Ishikawa (cell line): Measurements from ENCODE around the gene RNF220.
A peak's percentile ranks its signal among the peaks of the same experiment; 100 is the strongest.

Experiments used
- CEBPB ChIP-seq: IDR thresholded peaks from 2 replicates; pipeline ENCODE4 v1.6.1; 2012
- CREB1 ChIP-seq: IDR thresholded peaks from 2 replicates; pipeline ENCODE4 v1.6.1; 2012; ENCODE audit warnings: low read depth
- EGR1 ChIP-seq: IDR thresholded peaks from 2 replicates; pipeline ENCODE4 v1.6.1; 2012
- EP300 ChIP-seq: IDR thresholded peaks from 2 replicates; pipeline ENCODE4 v1.6.1; 2012; ENCODE audit warnings: borderline replicate concordance
- FOXM1 ChIP-seq: IDR thresholded peaks from 2 replicates; pipeline ENCODE4 v1.6.1; 2012; ENCODE audit warnings: low read depth, borderline replicate concordance
- NFIC ChIP-seq: IDR thresholded peaks from 2 replicates; pipeline ENCODE4 v1.6.1; 2012
- RAD21 ChIP-seq: IDR thresholded peaks from 2 replicates; pipeline ENCODE4 v1.6.1; 2012; ENCODE audit warnings: low read depth
- TAF1 ChIP-seq: IDR thresholded peaks from 2 replicates; pipeline ENCODE4 v1.6.1; 2012; ENCODE audit warnings: low read depth, mild to moderate bottlenecking
- TCF12 ChIP-seq: IDR thresholded peaks from 2 replicates; pipeline ENCODE4 v1.6.1; 2012; ENCODE audit warnings: low read depth
- TEAD4 ChIP-seq: IDR thresholded peaks from 2 replicates; pipeline ENCODE4 v1.6.1; 2012
- YY1 ChIP-seq: IDR thresholded peaks from 2 replicates; pipeline ENCODE4 v1.6.1; 2012; ENCODE audit warnings: low read depth
- ZBTB7A ChIP-seq: IDR thresholded peaks from 2 replicates; pipeline ENCODE4 v1.6.1; 2012; ENCODE audit warnings: low read depth
- TF ChIP-seq, protein P1 (sequence below): IDR thresholded peaks from 2 replicates; pipeline ENCODE4 v1.6.1; 2012; ENCODE audit warnings: low read depth, mild to moderate bottlenecking
- TF ChIP-seq, protein P2 (sequence below): IDR thresholded peaks from 2 replicates; pipeline ENCODE4 v1.6.1; 2012
- TF ChIP-seq, protein P3 (sequence below): IDR thresholded peaks from 2 replicates; pipeline ENCODE4 v1.6.1; 2012

RNF220 gene

DNA sequence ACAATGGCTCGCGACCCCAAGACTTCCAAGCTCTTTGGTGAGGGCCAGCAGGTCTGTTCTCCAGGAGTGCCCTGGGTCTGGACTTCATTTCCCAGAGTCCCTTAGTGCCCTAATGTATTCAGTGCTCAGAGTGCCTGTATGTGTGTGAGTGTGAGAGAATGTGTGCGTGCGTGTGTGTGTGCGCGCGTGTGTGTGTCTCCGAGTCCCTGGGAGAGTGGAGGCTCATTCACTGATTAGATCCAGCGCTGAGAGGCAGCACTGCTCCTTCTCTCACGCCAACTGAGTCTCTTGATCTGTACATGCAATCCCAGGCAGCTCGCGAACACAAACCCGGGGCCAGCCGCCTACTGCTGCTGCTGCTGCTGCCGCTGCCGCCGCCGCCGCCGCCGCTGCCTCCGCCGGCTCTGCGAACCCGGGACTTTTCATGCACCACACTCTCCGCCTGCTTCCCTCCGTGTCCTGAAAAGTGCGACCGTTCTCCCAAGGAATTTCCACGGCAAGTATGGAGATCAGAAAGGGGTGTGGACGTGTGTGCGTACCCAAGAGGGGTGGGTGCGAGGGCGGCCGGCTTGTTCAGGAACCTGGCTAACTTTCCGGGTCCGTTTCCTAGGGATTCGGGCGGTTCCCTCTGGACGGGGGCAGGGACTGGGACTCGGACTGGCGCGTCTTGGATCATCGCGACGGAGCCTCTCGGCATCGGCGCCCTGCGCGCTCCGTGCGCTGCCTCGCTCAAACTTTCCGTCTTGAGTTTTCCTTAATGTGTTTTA, at the start of gene RNF220:
Gene RNF220 (plus strand): TSS at position 225 of the 767 bp plus-strand sequence.
- TF ChIP-seq YY1 (no peak), EP300 (peak; percentile 23; the same call in 1 of the 2 replicates), RAD21 (peak; percentile 22; the same call in 1 of the 2 replicates), TCF12 (peak; percentile 38; the same call in 1 of the 2 replicates), FOXM1 (no peak), ZBTB7A (no peak)
- TF ChIP-seq, protein P1, sequence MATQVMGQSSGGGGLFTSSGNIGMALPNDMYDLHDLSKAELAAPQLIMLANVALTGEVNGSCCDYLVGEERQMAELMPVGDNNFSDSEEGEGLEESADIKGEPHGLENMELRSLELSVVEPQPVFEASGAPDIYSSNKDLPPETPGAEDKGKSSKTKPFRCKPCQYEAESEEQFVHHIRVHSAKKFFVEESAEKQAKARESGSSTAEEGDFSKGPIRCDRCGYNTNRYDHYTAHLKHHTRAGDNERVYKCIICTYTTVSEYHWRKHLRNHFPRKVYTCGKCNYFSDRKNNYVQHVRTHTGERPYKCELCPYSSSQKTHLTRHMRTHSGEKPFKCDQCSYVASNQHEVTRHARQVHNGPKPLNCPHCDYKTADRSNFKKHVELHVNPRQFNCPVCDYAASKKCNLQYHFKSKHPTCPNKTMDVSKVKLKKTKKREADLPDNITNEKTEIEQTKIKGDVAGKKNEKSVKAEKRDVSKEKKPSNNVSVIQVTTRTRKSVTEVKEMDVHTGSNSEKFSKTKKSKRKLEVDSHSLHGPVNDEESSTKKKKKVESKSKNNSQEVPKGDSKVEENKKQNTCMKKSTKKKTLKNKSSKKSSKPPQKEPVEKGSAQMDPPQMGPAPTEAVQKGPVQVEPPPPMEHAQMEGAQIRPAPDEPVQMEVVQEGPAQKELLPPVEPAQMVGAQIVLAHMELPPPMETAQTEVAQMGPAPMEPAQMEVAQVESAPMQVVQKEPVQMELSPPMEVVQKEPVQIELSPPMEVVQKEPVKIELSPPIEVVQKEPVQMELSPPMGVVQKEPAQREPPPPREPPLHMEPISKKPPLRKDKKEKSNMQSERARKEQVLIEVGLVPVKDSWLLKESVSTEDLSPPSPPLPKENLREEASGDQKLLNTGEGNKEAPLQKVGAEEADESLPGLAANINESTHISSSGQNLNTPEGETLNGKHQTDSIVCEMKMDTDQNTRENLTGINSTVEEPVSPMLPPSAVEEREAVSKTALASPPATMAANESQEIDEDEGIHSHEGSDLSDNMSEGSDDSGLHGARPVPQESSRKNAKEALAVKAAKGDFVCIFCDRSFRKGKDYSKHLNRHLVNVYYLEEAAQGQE: no peak
- TF ChIP-seq, protein P2, sequence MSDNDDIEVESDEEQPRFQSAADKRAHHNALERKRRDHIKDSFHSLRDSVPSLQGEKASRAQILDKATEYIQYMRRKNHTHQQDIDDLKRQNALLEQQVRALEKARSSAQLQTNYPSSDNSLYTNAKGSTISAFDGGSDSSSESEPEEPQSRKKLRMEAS: peak; percentile 28; the same call in 1 of the 2 replicates

DNA sequence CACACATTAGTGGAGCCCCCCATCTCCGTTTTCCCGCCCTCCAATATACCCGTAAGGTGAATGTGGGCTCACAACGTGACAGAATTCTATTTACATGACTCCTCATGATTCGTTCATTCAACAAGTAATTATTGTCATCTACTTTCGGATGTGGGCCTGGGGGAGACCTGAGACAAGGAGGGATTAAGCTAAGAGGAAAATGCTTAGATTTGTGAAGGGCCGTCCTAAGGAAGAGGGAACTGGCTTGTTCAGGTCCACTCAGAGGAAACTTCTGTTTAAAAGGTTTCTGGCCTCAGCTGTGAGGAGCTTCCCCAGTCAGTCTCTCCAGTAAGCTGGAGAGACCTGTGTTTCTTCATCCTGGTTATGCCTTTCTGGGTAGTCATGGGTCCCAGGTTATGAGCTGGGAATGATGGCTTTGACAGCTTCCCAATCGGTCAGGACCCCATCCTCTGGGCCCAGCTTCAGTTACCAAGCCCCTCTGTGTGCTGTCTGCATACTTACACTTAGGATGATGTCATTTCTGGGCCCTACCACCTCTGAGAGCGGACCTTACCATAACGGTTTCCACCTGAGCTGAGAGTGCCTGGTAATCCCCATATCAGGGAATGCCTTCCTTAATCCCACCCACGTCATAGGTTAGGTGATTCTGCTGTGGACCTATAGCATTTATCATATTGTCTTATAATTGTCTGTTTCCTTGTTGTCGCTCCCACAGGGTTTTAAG, 49.3 kb upstream of the RNF220 start:
- TF ChIP-seq CEBPB: no peak

DNA sequence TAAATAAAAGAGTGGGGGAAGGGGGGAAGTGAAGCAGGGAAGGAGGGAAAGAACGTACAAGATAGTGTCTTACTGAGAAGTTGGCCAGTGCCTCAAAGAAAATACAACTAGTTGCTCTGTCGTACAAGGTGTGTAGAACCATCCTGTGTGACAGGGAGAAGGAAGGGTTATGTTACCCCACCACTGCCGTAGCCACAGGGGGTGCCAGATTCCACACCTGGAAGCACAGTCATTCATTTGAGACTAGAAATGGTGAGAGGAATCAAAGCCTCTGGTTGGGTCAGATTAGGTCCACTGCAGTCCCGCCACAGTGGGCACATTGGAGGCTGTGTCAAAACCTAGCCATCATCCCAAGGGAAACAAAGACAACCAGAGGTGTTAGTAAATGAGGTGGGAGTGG, 47.3 kb upstream of the RNF220 start:
- TF ChIP-seq EP300 (no peak), CREB1 (no peak), TAF1 (no peak), ZBTB7A (no peak), FOXM1 (no peak), CEBPB (no peak), YY1 (no peak), EGR1 (no peak), TEAD4 (no peak), NFIC (no peak), RAD21 (no peak), TCF12 (no peak)
- TF ChIP-seq, protein P3, sequence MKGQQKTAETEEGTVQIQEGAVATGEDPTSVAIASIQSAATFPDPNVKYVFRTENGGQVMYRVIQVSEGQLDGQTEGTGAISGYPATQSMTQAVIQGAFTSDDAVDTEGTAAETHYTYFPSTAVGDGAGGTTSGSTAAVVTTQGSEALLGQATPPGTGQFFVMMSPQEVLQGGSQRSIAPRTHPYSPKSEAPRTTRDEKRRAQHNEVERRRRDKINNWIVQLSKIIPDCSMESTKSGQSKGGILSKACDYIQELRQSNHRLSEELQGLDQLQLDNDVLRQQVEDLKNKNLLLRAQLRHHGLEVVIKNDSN: no peak
- TF ChIP-seq, protein P1: no peak
- TF ChIP-seq, protein P2: no peak

DNA sequence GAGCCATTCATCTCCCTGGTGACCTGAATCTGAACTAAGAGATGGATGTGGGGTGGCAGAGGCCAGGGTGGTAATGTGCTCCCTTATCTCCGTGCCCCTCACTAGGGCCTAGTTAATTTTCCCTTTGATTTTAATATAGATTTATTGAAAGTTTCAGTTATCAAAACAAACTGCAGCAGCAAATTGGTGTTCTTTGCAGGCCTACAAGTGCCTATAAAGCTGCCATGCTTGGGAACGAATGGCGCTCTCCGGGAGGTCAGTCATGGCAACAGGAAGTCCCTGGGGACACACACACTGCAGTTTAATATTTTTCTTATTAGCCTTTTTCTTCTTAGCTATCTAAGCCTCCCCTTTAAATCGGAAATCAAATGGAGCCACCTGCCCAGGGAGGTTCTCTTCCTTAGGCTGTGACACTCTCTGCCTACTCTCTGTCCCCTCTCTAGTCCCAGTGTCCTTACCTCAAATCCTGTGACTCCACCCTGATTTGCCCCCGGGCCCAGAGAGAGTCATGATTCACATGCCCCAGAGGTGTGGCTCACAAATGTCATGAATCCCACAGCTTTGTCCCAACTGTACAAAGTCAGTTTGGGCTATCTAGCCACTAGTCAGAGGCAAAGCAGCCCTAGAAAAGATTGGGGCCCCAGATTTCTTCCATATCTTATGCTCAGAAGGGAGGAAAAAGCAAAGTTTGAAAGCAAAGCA, 45.7 kb upstream of the RNF220 start:
- TF ChIP-seq CREB1: no peak

DNA sequence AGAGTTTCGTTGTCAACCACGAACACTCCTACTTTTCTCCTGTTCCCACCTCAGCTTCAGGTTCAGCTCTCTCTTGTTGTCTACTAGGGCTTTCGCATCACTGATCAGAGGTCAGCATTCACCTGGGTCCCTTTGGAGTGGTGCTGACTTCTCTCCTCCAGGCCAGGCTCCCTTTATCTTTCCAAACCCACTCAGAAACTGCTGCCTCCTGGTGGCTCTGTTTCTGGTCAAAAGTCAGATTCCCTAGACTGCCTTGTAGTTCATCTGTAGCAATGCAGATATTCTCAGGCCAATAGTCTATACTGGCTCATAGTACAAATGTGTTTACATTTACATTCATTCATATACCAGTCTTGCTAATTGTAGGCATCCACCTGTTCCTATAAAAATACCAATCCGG, 43.6 kb upstream of the RNF220 start:
- TF ChIP-seq YY1 (no peak), TEAD4 (no peak), NFIC (no peak), EP300 (no peak), TAF1 (no peak), FOXM1 (no peak), ZBTB7A (no peak), CREB1 (no peak), TCF12 (no peak), RAD21 (no peak), EGR1 (no peak), CEBPB (no peak)
- TF ChIP-seq, protein P3: no peak
- TF ChIP-seq, protein P2: no peak
- TF ChIP-seq, protein P1: no peak
